ENCODE results near the gene PLA2G2F.

DNA sequence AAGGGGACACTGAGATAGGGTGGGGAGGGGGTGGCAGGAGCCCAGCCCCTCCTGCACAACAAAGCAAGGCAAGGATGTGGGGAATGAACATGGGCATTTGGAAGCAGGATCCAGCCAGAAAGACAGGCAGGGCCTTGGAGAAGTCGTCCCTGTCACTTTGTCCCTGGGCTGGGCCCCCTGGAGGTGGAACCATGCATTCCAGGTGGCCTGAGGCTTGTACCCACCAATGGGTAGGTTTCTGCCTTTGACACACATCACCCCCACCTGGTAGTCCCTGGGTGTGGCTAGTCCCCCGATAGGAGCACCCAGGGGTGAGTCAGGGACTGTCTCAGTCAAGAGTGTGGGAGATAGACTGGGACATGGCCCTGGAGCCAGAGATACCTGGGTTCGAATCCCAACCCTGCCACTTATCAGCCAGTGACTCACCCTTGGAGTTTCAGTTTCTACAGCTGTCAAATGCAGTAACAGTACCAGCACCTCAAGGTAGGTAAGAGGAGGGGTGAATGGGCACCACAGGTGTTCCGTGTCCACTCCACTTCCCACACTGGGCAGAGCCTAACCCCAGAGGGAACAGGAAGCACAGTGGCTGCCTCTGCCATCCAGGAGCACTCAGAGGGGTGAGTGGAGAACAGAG is 29.8 kb upstream of the PLA2G2F start:
- no peak for TF ChIP-seq POLR2A (IDR thresholded peaks at IDR 0.05)
- TF ChIP-seq, protein P1, sequence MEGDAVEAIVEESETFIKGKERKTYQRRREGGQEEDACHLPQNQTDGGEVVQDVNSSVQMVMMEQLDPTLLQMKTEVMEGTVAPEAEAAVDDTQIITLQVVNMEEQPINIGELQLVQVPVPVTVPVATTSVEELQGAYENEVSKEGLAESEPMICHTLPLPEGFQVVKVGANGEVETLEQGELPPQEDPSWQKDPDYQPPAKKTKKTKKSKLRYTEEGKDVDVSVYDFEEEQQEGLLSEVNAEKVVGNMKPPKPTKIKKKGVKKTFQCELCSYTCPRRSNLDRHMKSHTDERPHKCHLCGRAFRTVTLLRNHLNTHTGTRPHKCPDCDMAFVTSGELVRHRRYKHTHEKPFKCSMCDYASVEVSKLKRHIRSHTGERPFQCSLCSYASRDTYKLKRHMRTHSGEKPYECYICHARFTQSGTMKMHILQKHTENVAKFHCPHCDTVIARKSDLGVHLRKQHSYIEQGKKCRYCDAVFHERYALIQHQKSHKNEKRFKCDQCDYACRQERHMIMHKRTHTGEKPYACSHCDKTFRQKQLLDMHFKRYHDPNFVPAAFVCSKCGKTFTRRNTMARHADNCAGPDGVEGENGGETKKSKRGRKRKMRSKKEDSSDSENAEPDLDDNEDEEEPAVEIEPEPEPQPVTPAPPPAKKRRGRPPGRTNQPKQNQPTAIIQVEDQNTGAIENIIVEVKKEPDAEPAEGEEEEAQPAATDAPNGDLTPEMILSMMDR (IDR thresholded peaks at IDR 0.05) = no peak

All from vagina (tissue), 2 donors.